HG03354 (cell line): ENCODE results near the gene ABCB1.
"Not testable (repeated sequence)": the region's sequence is repeated elsewhere in the genome, so short reads cannot be mapped to it uniquely, and the experiment has no call there.

Experiments used
- ATAC-seq: cut with Tn5 transposase; IDR thresholded peaks from one replicate; pipeline ENCODE4 v1.9.1; 2021; ENCODE audit warnings: mild to moderate bottlenecking; ENCODE audit not compliant: unreplicated experiment, poor library complexity, severe bottlenecking

The ABCB1 gene

DNA sequence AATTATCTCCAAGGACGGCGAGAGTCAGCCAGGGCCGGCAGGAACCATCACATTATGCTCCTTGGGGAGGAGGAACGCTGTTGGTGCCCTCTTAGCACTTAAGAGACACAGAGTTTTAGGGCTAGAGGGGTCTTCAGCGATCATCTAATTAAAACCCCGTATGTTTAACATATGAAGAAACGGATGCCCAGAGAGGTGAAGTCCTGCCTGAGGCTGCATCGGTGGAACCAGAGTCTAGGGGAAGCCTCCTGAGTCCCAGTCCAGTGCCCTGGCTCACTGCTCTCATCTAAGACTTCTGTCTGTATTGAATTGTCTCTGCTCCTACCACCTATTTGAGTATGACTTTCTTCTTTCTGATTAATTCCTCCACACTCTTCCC, 124.5 kb downstream of the ABCB1 start:
- ATAC-seq: no peak

- ATAC-seq: peak; percentile 32
Measured at GRCh38 chr7:87475359-87476178, 125.1 kb downstream of the ABCB1 start, which contains the start of gene ABCB4. ABCB4 (minus strand) TSS chr7:87475680; CDS start chr7:87475465, 215 bp downstream.

DNA sequence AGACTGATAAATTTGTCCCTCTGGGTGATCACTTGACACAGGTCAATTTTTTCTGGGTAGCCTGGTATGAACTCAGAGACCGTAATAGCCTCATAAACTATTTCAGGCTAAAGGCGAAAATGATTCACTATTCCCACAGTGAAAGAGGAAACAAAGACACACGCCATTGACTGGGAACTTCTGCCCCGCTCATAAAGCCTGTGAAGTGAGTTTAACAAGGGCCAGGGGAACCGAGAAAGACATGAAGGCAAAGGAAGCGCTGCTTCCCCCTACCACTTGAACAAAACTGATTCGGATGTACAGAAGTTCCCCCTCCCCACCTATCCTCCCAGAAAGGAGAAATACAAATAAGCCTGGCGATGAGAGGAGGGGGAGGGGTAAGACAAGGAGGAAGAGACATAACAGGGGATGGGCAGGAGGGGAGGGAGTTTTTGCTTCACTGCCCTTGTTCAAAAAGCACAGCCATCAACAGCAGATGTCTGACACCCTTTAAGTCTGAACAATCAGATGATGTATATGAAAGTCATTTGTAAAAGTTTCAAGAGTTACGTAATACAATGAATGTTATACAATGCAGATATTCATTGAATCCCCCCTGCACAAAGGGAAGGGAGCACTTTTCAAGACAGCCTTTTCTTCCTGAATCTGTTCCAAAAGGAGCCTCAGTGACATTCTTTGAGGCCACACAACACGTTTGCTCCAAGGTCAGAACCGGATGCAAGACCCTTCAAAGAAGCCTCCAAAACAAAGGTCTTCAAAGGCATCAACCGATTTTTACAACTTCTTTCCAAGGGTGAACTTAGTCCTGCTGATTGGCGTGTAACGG, 125.9 kb downstream of the ABCB1 start:
- peak; percentile 72 for ATAC-seq

GRCh38 chr7:87473986-87474385, 126.7 kb downstream of the ABCB1 start:
- ATAC-seq: peak; percentile 6

- ATAC-seq: no peak
Measured at GRCh38 chr7:87473192-87473591, 127.5 kb downstream of the ABCB1 start.

DNA sequence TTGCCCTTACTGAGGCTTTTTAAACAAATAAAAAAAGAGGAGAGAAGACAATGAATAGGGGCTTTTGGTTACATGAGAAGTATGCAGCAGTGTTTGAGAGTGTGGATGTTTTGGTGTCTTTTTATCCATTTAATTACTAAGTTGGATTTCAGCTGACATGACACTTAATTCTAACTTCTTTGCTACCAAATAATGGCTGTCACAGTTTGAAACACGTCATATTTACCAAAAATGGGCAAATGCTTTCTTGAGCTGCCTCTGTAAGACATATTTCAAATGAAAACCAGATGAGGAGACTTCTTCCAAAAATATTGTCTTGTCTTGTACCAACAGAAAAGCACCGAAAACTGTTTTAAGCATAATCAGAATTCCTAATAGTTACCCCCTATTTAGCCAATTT, 129.2 kb downstream of the ABCB1 start:
- ATAC-seq: no peak

- not testable (repeated sequence) for ATAC-seq
Measured at GRCh38 chr7:87469204-87469603, 131.5 kb downstream of the ABCB1 start.

DNA sequence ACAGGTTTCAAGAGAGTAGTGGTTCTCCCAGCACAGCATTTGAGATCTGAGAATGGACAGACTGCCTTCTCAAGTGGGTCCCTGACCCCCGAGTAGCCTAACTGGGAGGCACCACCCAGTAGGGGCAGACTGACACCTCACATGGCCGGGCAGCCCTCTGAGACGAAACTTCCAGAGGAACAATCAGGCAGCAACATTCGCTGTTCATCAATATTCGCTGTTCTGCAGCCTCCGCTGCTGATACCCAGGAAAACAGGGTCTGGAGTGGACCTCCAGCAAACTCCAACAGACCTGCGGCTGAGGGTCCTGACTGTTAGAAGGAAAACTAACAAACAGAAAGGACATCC, 135.2 kb downstream of the ABCB1 start:
- ATAC-seq: not testable (repeated sequence)

DNA sequence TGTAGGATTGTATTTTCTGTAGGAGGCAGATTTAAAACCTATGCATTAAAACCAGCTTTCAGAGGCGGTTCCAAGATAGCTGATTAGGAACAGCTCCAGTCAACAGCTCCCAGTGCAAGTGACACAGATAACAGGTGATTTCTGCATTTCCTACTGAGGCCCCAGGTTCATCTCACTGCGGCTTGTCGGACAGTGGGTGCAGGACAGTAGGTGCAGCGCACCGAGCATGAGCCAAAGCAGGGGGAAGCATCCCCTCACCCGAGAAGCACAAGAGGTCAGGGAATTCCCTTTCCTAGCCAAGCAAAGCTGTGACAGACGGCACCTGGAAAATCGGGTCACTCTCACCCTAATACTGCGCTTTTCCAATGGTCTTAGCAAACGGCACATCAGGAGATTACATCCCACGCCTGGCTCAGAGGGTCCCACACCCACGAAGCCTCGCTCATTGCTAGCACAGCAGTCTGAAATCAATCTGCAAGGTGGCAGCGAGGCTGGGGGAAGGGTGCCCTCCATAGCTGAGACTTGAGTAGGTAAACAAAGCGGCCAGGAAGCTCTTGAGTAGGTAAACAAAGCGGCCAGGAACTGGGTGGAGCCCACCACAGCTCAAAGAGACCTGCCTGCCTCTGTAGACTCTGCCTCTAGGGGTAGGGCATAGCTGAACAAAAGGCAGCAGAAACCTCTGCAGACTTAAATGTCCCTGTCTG, 135.7 kb downstream of the ABCB1 start:
- not testable (repeated sequence) for ATAC-seq

- no peak for ATAC-seq
Measured at GRCh38 chr7:87463982-87464381, 136.7 kb downstream of the ABCB1 start.

GRCh38 chr7:87460444-87460843, 140.2 kb downstream of the ABCB1 start:
- not testable (repeated sequence) for ATAC-seq

DNA sequence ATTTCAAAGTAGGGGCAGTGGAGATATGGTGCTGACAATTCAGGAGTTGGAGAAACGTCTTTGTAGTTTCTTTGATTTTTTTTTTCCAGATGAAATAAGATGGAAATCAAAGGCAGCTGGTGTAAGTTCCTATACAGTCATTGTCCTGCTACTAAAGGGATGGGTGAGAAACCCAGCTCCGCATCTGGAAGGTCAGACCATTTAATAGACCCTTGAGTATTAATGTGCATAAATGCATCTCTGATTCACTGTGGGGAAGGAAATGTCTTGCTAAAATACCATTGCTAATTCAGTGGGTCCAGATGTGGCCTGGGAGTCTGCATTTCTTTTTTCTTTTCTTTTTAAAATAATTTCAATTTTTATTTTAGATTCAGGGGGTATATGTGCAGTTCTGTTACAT, 140.7 kb downstream of the ABCB1 start:
- no peak for ATAC-seq

GRCh38 chr7:87458148-87458547, 142.5 kb downstream of the ABCB1 start:
- no peak for ATAC-seq

DNA sequence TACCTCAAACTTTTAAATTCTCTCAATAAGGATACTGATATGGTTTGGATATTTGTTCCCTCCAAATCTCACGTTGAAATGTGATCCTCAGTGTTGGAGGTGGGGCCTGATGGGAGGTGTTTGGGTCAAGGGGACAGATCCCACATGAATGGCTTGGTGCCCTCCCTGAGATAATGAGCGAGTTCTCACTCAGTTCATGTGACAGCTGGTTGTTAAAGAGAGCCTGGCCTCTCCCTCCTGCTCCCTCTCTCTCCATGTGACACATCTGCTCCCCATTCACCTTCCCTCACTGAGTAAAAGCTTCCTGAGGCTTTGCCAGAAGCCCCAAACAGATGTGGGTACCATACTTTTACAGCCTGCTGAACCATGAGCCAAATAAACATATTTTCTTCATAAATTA, 144.4 kb downstream of the ABCB1 start:
- ATAC-seq: no peak
